A549 (cell line): ENCODE results near the gene ZNF805. TPM values are rescaled to one million over a fixed set of nuclear protein-coding genes. Genes with fewer than 3 reads are reported as not detected.

Experiments used
- ATAC-seq, 2 experiments: fragments of 200-7000 bp in 1 of 2; fragments of >200 bp in 1 of 2; cut with Nextera tagmentation in 1 of 2; cut with Tn5 transposase in 1 of 2; 3 replicates each; pipeline versions ENCODE4 v1.8.0 to v1.9.1; 2018 to 2020; ENCODE audit warnings: mild to moderate bottlenecking in 1 of 2, moderate library complexity in 1 of 2
- CTCF ChIA-PET: fragments of 300-600 bp; sonication (Branson Sonifier 250); formaldehyde crosslinking; extraction: SDS; loops from one replicate; lab custom pipeline; 2021; ENCODE audit warnings: antibody characterized with exemption, inconsistent platforms; lab: Yijun Ruan, JAX
- POLR2A ChIA-PET: fragments of 350-600 bp; formaldehyde crosslinking; extraction: SDS; loops from one replicate; lab custom pipeline; 2021; ENCODE audit warnings: antibody characterized with exemption, inconsistent platforms; lab: Yijun Ruan, JAX
- DNase-seq, 2 experiments: peaks; one replicate each; pipeline versions ENCODE4 v3.0.0 to v3.0.0-alpha.2; 2011 to 2016; ENCODE audit warnings: low read depth in 1 of 2, low spot score in 1 of 2
- FAIRE-seq: peaks from 2 replicates; lab custom pipeline; 2011; peaks lifted over from hg19 to GRCh38; lab: Jason Lieb, UNC
- H3K27ac ChIP-seq, 2 experiments: fragments of >200 bp; sonication (Bioruptor Twin); formaldehyde crosslinking; 3 replicates each; pipeline ENCODE4 v1.5.1; 2016 to 2017
- H3K4me1 ChIP-seq: fragments of >200 bp; sonication (Bioruptor Twin); formaldehyde crosslinking; 3 replicates; pipeline ENCODE4 v1.6.1; 2016
- H3K4me2 ChIP-seq: fragments of >200 bp; sonication (Bioruptor Twin); formaldehyde crosslinking; 3 replicates; pipeline ENCODE4 v1.6.1; 2016
- H3K4me3 ChIP-seq: fragments of >200 bp; sonication (Bioruptor Twin); formaldehyde crosslinking; 3 replicates; pipeline ENCODE4 v1.5.1; 2016
- H3K9me3 ChIP-seq: fragments of >200 bp; sonication (Bioruptor Twin); formaldehyde crosslinking; 3 replicates; pipeline ENCODE4 v1.6.1; 2016
- CEBPB ChIP-seq, 2 experiments: fragments of >200 bp in 1 of 2; sonication (Bioruptor Twin) in 1 of 2; formaldehyde crosslinking in 1 of 2; IDR thresholded peaks; 2 replicates each; pipeline ENCODE4 v1.6.1; 2012 to 2016
- EP300 ChIP-seq, 2 experiments: fragments of >200 bp; sonication (Bioruptor Twin); formaldehyde crosslinking; IDR thresholded peaks; 2 replicates in 1 of 2; 3 replicates in 1 of 2; pipeline ENCODE4 v1.6.1; 2016 to 2017
- FOXS1 ChIP-seq: fragments of 250-450 bp; sonication (Bioruptor Pico); IDR thresholded peaks from 2 replicates; pipeline ENCODE4 v1.5.0; 2020; ENCODE audit warnings: mild to moderate bottlenecking, moderate library complexity
- GATA3 ChIP-seq: IDR thresholded peaks from 2 replicates; pipeline ENCODE4 v1.6.1; 2012; ENCODE audit warnings: borderline replicate concordance
- HOXB13 ChIP-seq: fragments of 250-450 bp; sonication (Bioruptor Pico); IDR thresholded peaks from 2 replicates; pipeline ENCODE4 v1.5.0; 2020; ENCODE audit warnings: low read depth, mild to moderate bottlenecking, moderate library complexity
- HOXB5 ChIP-seq: fragments of 250-450 bp; sonication (Bioruptor Pico); IDR thresholded peaks from 2 replicates; pipeline ENCODE4 v1.5.0; 2020; ENCODE audit warnings: mild to moderate bottlenecking, moderate library complexity
- JUN ChIP-seq, 2 experiments: fragments of >200 bp; sonication (Bioruptor Twin); formaldehyde crosslinking; IDR thresholded peaks; 2 replicates in 1 of 2; 3 replicates in 1 of 2; pipeline ENCODE4 v1.6.1; 2016 to 2017
- MAZ ChIP-seq: fragments of 150-350 bp; IDR thresholded peaks from 2 replicates; pipeline ENCODE4 v1.6.1; 2014; ENCODE audit warnings: antibody characterized with exemption, low read depth, low read length, borderline replicate concordance
- PHF8 ChIP-seq: fragments of 200-600 bp; sonication (generic); IDR thresholded peaks from 2 replicates; pipeline ENCODE4 v1.6.1; 2016; ENCODE audit warnings: low read depth, mild to moderate bottlenecking, antibody characterized with exemption, moderate library complexity, borderline replicate concordance
- POLR2A ChIP-seq: IDR thresholded peaks from 2 replicates; pipeline ENCODE4 v1.6.1; 2012; ENCODE audit warnings: mild to moderate bottlenecking, low read length
- RAD21 ChIP-seq, 2 experiments: fragments of >200 bp in 1 of 2; sonication (Bioruptor Twin) in 1 of 2; formaldehyde crosslinking in 1 of 2; IDR thresholded peaks in 1 of 2; conservative IDR thresholded peaks in 1 of 2; 2 replicates in 1 of 2; 3 replicates in 1 of 2; pipeline ENCODE4 v1.6.1; 2012 to 2018; ENCODE audit warnings: inconsistent platforms in 1 of 2
- SMC3 ChIP-seq: fragments of >200 bp; sonication (Bioruptor Twin); formaldehyde crosslinking; IDR thresholded peaks from 3 replicates; pipeline ENCODE4 v1.6.1; 2018; ENCODE audit warnings: inconsistent platforms
- SREBF2 ChIP-seq: fragments of 450-650 bp; IDR thresholded peaks from 2 replicates; pipeline ENCODE4 v1.6.1; 2014; ENCODE audit warnings: mild to moderate bottlenecking, moderate library complexity
- TP53 ChIP-seq: fragments of 250-450 bp; sonication (Bioruptor Pico); IDR thresholded peaks from 2 replicates; pipeline ENCODE4 v1.5.0; 2021; ENCODE audit warnings: mild to moderate bottlenecking, moderate library complexity
- ZFP36 ChIP-seq: fragments of 450-650 bp; IDR thresholded peaks from 2 replicates; pipeline ENCODE4 v1.6.1; 2014; ENCODE audit warnings: borderline replicate concordance; ENCODE audit not compliant: partially characterized antibody
- ZNF302 ChIP-seq: fragments of 250-450 bp; sonication (Bioruptor Pico); IDR thresholded peaks from 2 replicates; pipeline ENCODE4 v1.9.0; 2021; ENCODE audit warnings: inconsistent platforms, mild to moderate bottlenecking, moderate library complexity
- ZSCAN20 ChIP-seq: fragments of 250-450 bp; sonication (Bioruptor Pico); IDR thresholded peaks from 2 replicates; pipeline ENCODE4 v1.8.0; 2022; ENCODE audit warnings: mild to moderate bottlenecking, moderate library complexity
- WGBS: methylation state at CpG from one replicate; pipeline ENCODE4 v1.1.6; 2017; ENCODE audit errors: missing lambda C conversion rate; 5-methylcytosine and 5-hydroxymethylcytosine counted together
- polyA minus RNA-seq: library from RNA; depleted of rRNA, polyadenylated mRNA; stranded (reverse); fragments of >200 nt; gene quantifications from 2 replicates; pipeline ENCODE4 v1.2.3, GENCODE V29; 2011; rRNA and poly(A)+ RNA removed
- polyA plus RNA-seq, 4 experiments: library from polyadenylated mRNA; depleted of rRNA in 3 of 4; stranded (reverse); fragments of >200 nt; fragmentation: RNase III in 1 of 4; extraction: RNeasy Plus Mini Kit Qiagen cat#74134 plus additional on column Dnase treatment in 1 of 4; gene quantifications; 2 replicates in 3 of 4; 3 replicates in 1 of 4; pipeline ENCODE4 v1.2.3, GENCODE V29; 2011 to 2017
- TF ChIP-seq, protein P1 (sequence below): IDR thresholded peaks from 2 replicates; pipeline ENCODE4 v1.6.1; 2012; ENCODE audit warnings: low read depth, borderline replicate concordance
- TF ChIP-seq, protein P2 (sequence below): IDR thresholded peaks from 2 replicates; pipeline ENCODE4 v1.6.1; 2012
- TF ChIP-seq, protein P3 (sequence below): fragments of >200 bp; sonication (Bioruptor Twin); formaldehyde crosslinking; IDR thresholded peaks from 3 replicates; pipeline ENCODE4 v1.6.1; 2016
- TF ChIP-seq, protein P4 (sequence below): IDR thresholded peaks from 2 replicates; pipeline ENCODE4 v1.6.1; 2012
- TF ChIP-seq, protein P5 (sequence below): fragments of >200 bp; sonication (Bioruptor Twin); formaldehyde crosslinking; IDR thresholded peaks from 2 replicates; pipeline ENCODE4 v1.6.1; 2016

ZNF805 gene
- polyA plus RNA-seq (2011; rRNA removed) (5.6 and 6.6 TPM in 2 replicates), polyA plus RNA-seq (2017; fragmentation: RNase III; extraction: RNeasy Plus Mini Kit Qiagen cat#74134 plus additional on column Dnase treatment) (1.1 to 1.5 TPM (median 1.5 TPM) in 3 replicates), polyA minus RNA-seq (41.2 and 50.8 TPM in 2 replicates)
- polyA plus RNA-seq (2012; cell fraction: cytosol; rRNA removed), result 0.96 and 1.3 TPM in 2 replicates
- 0.68 and 0.78 TPM in 2 replicates for polyA plus RNA-seq (2012; cell fraction: nucleus; rRNA removed)

DNA sequence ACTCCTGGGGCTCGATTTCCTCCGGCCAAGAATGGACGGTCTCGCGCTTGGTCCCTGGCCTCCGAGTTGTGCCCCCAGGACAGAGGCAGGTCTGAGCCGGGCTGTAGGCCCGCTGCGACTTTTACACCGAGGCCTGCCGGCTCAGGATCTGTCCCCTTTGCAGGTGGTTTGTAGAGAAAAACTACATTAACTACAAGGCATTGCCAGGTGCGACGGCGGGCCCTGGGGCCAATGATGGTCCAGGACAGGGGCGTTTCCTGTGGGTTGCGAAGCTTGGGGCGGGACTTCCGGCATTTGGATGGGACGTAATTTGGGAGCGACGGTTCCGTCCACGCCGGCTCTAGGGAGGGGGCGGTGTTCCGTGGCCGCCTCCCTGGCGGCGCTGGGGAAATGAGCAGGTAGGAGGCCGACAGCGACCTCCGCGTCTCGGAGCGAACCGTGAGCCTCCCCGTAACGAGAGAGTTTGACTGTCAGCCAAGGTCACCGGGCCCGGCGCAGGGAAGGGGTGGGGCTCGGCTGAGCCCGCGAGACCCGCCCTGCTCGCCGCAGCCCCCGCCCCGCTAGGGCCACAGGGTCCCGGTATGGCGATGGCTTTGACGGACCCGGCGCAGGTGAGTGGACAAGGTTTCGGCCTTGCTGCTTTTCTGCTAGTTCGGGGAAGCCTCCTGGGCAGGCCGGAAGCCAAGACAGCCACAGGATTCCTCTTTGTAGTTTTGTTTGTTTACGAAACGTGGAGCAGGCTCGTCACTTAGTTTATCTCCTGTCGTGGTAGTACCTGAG, at the start of gene ZNF805:
Gene ZNF805, plus strand, starts transcription at position 322 of the 780 bp plus-strand sequence. Its CDS starts 260 bp downstream, at position 582.
- Histone ChIP-seq H3K4me1 (0 out of 3 replicates have a peak, but pooled peaks cover 8% of the 10 kb centered on the region), H3K4me2 (peak within 1 kb of the TSS; percentile 79), H3K27ac (peak within 1 kb of the TSS; percentile 86 to 97), H3K9me3 (peaks cover 41% of the 10 kb centered on the region), H3K4me3 (peak within 1 kb of the TSS; percentile 86)
- ChIA-PET POLR2A (interaction anchor here (0.6 to 1.5 kb wide), 7 partner anchors 40 to 702 kb away, joined by 3 to 7 read pairs (median 3); partner anchors contain the start of genes ZFP28, ZNF264, ZNF304 and ZNF460), CTCF (interaction anchor here (0.7 kb wide), 1 partner anchor 48 kb away, joined by 3 read pairs; no protein-coding TSS in a partner anchor)
- TF ChIP-seq PHF8 (peak; percentile 96), ZNF302 (CRISPR knock-in tag) (no peak), FOXS1 (no peak), CEBPB (IDR thresholded peaks at IDR 0.05) (peak in 1 of 2 experiments; percentile 46; a peak in 2 of 4 replicates), HOXB13 (CRISPR knock-in tag) (0 out of 2 replicates have a peak, but pooled peaks have one; percentile 40), MAZ (0 out of 2 replicates have a peak, but pooled peaks have one; percentile 47), SMC3 (no peak), HOXB5 (CRISPR knock-in tag) (peak; percentile 22; the same call in 1 of the 2 replicates), RAD21 (conservative IDR thresholded peaks at IDR 0.05 in 1 of 2, IDR thresholded peaks at IDR 0.05 in 1 of 2) (no peak), TP53 (CRISPR knock-in tag) (0 out of 2 replicates have a peak, but pooled peaks have one; percentile 20), POLR2A (peak; percentile 65), GATA3 (peak; percentile 46), JUN (IDR thresholded peaks at IDR 0.05) (peak in 1 of 2 experiments; percentile 77; a peak in 3 of 5 replicates), ZFP36 (no peak), ZSCAN20 (no peak), SREBF2 (no peak), EP300 (IDR thresholded peaks at IDR 0.05) (no peak)
- TF ChIP-seq, protein P1, sequence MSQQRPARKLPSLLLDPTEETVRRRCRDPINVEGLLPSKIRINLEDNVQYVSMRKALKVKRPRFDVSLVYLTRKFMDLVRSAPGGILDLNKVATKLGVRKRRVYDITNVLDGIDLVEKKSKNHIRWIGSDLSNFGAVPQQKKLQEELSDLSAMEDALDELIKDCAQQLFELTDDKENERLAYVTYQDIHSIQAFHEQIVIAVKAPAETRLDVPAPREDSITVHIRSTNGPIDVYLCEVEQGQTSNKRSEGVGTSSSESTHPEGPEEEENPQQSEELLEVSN, result peak; percentile 91
- TF ChIP-seq, protein P2, sequence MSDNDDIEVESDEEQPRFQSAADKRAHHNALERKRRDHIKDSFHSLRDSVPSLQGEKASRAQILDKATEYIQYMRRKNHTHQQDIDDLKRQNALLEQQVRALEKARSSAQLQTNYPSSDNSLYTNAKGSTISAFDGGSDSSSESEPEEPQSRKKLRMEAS, result peak; percentile 94
- TF ChIP-seq, protein P3, sequence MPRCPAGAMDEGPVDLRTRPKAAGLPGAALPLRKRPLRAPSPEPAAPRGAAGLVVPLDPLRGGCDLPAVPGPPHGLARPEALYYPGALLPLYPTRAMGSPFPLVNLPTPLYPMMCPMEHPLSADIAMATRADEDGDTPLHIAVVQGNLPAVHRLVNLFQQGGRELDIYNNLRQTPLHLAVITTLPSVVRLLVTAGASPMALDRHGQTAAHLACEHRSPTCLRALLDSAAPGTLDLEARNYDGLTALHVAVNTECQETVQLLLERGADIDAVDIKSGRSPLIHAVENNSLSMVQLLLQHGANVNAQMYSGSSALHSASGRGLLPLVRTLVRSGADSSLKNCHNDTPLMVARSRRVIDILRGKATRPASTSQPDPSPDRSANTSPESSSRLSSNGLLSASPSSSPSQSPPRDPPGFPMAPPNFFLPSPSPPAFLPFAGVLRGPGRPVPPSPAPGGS, result 0 out of 3 replicates have a peak, but pooled peaks have one; percentile 36
- TF ChIP-seq, protein P4, sequence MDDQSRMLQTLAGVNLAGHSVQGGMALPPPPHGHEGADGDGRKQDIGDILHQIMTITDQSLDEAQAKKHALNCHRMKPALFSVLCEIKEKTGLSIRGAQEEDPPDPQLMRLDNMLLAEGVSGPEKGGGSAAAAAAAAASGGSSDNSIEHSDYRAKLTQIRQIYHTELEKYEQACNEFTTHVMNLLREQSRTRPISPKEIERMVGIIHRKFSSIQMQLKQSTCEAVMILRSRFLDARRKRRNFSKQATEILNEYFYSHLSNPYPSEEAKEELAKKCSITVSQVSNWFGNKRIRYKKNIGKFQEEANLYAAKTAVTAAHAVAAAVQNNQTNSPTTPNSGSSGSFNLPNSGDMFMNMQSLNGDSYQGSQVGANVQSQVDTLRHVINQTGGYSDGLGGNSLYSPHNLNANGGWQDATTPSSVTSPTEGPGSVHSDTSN, result peak; percentile 46; the same call in 1 of the 2 replicates
- TF ChIP-seq, protein P5, sequence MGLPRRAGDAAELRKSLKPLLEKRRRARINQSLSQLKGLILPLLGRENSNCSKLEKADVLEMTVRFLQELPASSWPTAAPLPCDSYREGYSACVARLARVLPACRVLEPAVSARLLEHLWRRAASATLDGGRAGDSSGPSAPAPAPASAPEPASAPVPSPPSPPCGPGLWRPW, result no peak
- ATAC-seq (peak; percentile 99), DNase-seq (peak; percentile 95 to 96), FAIRE-seq (no peak)
- 8% methylated on average over 55 of the region's 61 CpGs for WGBS
